Measurements from ENCODE around the gene RAMACL. TPM values are rescaled to one million over a fixed set of nuclear protein-coding genes. Genes with fewer than 3 reads are reported as not detected.

RAMACL gene
- total and polyA plus RNA-seq, 12 donors = 0.20 to 2.4 (median 0.63) TPM

DNA sequence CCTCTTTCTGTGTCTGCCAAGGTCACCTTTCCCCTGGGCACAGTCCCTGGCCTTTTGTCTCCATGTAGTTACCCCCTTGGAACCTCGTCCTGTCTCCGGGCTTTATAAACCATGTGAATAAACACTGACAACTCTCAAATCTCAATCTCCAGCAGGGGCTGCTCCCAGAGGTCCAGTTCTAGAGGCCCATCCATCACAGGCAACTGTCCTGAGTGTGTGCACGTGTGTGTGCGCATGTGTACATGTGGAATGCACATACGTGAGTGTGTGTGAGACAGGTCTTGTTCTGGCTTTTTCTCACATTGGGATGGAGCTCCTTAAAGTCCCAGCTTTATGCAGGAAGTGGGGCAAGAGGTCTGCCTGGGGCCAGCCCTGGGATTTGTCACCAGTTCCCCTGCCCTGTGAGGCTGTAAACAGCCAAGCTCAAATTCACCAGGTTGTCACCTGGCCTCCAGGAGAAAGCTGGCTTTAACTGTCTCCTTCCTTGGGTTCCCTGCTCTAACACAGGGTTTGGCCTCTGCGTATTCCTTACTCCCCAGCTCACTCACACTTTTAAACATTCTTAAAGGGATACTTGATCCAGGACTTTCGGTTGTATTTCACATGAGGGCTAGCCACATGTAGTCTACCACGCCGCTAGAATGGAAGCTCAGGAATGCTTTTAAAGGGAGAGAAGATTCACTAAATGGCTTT is 42.7 kb downstream of the RAMACL start:
- ATAC-seq (no peak), DNase-seq (no peak)
- no peaks in the 10 kb centered on the region for H3K27me3 ChIP-seq
- peaks cover 0 to 39% (median 25%) of the 10 kb centered on the region in 9 donors for H3K4me1 ChIP-seq
- intact Hi-C loops (cut with DNase I) = loop anchor here in 2 of 10 donors (5.0 to 10.0 kb wide), 2 partner anchors 49 to 84 kb away; partner anchors contain the start of gene RPS6KA2 (in 1 of the 2)
- peak overlapping the region in 2 of 10 donors; percentile 9 to 69 for H3K27ac ChIP-seq
- 89 to 91% methylated on average over 9 of the region's 9 CpGs for WGBS, 2 donors
- H3K36me3 ChIP-seq = peaks cover 0 to 14% (median 0%) of the 10 kb centered on the region in 9 donors
- no peak overlapping the region for H3K4me3 ChIP-seq
- no peak for TF ChIP-seq CTCF (IDR thresholded peaks at IDR 0.05)
- no peaks in the 10 kb centered on the region for H3K9me3 ChIP-seq

GRCh38 chr6:166542580-166542912 is 43.9 kb downstream of the RAMACL start:
- Histone ChIP-seq H3K9me3 (no peaks in the 10 kb centered on the region), H3K27ac (peak overlapping the region in 7 of 10 donors; percentile 33 to 77 (median 64)), H3K27me3 (no peaks in the 10 kb centered on the region), H3K36me3 (peaks cover 0 to 24% (median 9%) of the 10 kb centered on the region in 9 donors), H3K4me3 (peak overlapping the region in 5 of 10 donors; percentile 25 to 38 (median 32)), H3K4me1 (peaks cover 0 to 39% (median 25%) of the 10 kb centered on the region in 9 donors)
- 63 to 70% methylated on average over 4 of the region's 4 CpGs for WGBS, 2 donors
- DNase-seq = no peak
- intact Hi-C loops (cut with DNase I) = loop anchor here in 2 of 10 donors (5.0 to 10.0 kb wide), 2 partner anchors 48 to 85 kb away; partner anchors contain the start of gene RPS6KA2 (in 1 of the 2)
- ATAC-seq = peak in 6 of 8 donors; percentile 36 to 72 (median 54)
- no peak for TF ChIP-seq CTCF (IDR thresholded peaks at IDR 0.05)

DNA sequence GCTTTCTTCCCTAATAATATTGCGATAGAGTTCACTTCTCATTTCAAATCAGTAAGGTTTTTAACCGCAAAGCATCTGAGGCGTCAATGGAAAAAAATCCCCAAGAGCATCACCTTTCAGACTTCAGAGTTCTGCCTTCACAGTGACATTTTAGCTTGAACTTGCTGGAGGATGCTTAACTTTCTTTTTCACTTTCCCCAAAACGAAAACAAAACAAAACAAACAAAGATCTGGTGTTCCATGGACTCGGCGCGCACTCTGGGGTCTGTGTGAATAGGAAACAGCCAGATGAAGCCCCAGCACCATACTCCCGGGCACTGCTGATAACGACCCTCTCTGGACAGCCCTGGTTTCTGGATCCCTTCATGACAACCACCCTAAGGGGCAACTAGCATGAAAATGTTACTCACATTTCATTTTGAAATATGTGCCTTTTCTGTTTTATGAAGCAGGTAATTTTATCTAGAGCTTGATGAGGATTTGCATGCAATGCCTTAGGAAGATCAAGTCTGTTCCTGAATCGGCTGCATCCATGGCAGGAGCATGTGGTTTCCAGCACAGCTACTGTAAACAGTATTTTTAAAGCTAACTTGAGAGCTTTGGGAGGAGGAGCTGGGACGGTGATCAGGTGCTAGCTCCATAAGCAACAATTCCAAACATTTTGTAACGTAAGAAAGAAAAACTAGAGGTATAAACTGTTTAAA is 44.5 kb downstream of the RAMACL start:
- H3K4me3 ChIP-seq = peak overlapping the region in 7 of 10 donors; percentile 4 to 38 (median 26)
- no peaks in the 10 kb centered on the region for H3K9me3 ChIP-seq
- ATAC-seq (peak in 4 of 8 donors; percentile 22 to 56 (median 26)), DNase-seq (no peak)
- no peak for TF ChIP-seq CTCF (IDR thresholded peaks at IDR 0.05)
- 64 to 73% methylated on average over 12 of the region's 12 CpGs for WGBS, 2 donors
- H3K27me3 ChIP-seq = no peaks in the 10 kb centered on the region
- H3K27ac ChIP-seq = peak overlapping the region; percentile 6 to 77 (median 59)
- H3K4me1 ChIP-seq = peaks cover 0 to 39% (median 25%) of the 10 kb centered on the region in 9 donors
- intact Hi-C loops (cut with DNase I) = loop anchor here in 2 of 10 donors (5.0 to 10.0 kb wide), 2 partner anchors 47 to 85 kb away; partner anchors contain the start of gene RPS6KA2 (in 1 of the 2)
- peaks cover 0 to 29% (median 14%) of the 10 kb centered on the region in 9 donors for H3K36me3 ChIP-seq

- 62 to 65% methylated on average over 12 of the region's 12 CpGs for WGBS, 2 donors
- Histone ChIP-seq H3K27ac (peak overlapping the region; percentile 24 to 77 (median 59)), H3K9me3 (no peaks in the 10 kb centered on the region), H3K4me3 (peak overlapping the region in 6 of 10 donors; percentile 25 to 38 (median 29)), H3K4me1 (peaks cover 0 to 39% (median 25%) of the 10 kb centered on the region in 9 donors), H3K36me3 (peaks cover 0 to 33% (median 15%) of the 10 kb centered on the region in 9 donors), H3K27me3 (no peaks in the 10 kb centered on the region)
- intact Hi-C loops (cut with DNase I) = loop anchor here in 2 of 10 donors (5.0 to 10.0 kb wide), 2 partner anchors 47 to 86 kb away; partner anchors contain the start of gene RPS6KA2 (in 1 of the 2)
- DNase-seq = no peak
- ATAC-seq = peak in 5 of 8 donors; percentile 21 to 48 (median 29)
- no peak for TF ChIP-seq CTCF (IDR thresholded peaks at IDR 0.05)
Measured at GRCh38 chr6:166541366-166541765, 45.1 kb downstream of the RAMACL start.

Data from heart right ventricle (tissue), 16 donors.